Stimulated activated CD8-positive, alpha-beta memory T cell treated with anti-CD3 and anti-CD28 coated beads, Interleukin-12 subunit alpha, Interleukin-12 subunit beta, amount 100 ng/mL, for 24 hours (primary cell): ENCODE results near the gene URGCP.
A peak's percentile ranks its signal among the peaks of the same experiment; 100 is the strongest.

Experiments used
- DNase-seq: peaks from one replicate; pipeline ENCODE4 v3.0.0-alpha.2; 2020; ENCODE audit errors: extremely low read depth

URGCP gene, protein sequence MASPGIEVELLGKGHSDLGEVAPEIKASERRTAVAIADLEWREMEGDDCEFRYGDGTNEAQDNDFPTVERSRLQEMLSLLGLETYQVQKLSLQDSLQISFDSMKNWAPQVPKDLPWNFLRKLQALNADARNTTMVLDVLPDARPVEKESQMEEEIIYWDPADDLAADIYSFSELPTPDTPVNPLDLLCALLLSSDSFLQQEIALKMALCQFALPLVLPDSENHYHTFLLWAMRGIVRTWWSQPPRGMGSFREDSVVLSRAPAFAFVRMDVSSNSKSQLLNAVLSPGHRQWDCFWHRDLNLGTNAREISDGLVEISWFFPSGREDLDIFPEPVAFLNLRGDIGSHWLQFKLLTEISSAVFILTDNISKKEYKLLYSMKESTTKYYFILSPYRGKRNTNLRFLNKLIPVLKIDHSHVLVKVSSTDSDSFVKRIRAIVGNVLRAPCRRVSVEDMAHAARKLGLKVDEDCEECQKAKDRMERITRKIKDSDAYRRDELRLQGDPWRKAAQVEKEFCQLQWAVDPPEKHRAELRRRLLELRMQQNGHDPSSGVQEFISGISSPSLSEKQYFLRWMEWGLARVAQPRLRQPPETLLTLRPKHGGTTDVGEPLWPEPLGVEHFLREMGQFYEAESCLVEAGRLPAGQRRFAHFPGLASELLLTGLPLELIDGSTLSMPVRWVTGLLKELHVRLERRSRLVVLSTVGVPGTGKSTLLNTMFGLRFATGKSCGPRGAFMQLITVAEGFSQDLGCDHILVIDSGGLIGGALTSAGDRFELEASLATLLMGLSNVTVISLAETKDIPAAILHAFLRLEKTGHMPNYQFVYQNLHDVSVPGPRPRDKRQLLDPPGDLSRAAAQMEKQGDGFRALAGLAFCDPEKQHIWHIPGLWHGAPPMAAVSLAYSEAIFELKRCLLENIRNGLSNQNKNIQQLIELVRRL

DNA sequence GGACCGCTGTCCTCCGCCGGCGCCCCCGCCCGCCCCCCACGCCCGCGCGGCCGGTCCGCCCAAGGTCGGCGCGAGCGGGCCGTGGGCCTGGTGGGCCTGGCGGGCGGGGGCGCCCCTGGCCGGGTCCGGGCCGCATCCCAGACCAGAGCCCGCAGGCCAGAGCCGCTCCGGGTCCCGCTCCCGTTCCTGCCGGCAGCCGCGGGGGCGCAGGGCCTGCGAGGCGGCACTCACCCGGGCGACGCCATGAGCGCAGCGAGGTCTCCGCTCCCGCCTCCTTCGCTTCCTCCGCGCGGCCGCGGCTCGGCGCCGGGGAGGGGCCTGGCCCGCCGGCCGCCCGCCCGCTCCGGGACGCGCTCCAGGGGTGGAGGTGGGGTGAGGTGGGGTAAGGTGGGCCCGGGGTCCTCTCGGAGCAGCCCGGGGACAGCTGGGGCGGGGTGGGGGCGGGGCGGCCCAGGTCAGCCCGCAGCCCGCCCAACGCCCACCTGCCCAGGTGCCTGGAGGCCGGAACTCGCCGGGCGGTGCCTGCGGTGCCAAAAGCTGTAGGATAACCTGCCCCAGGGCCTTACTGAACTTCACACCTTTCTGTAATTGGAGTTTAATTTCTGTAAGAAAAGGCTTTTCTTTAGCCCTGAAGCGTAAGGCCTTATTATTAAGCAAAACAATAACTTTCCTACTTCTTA lies at the start of gene URGCP:
Gene URGCP, minus strand, starts transcription at position 266 of the 680 bp plus-strand sequence. Its CDS starts 21 bp downstream, at position 245.
- peak; percentile 22 for DNase-seq

DNA sequence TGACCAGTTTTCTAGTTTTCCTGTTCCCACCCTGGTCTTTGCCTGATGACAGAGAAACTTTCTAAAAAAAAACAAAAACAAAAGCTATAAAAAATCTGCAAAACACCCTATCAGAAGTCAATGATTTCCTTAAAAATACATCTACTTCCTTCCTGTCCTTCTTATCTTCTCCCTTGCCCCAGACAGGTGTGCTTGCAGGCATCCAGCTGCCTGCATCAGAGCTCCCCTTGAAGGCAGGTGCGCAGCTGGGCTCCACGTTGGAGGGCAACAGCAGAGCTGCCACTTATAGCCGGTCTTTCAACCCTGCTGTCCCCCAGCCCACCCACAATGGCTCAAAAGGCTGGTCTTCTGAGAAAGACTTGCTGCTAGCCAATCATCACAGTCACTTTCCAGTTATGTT lies 49.6 kb upstream of the URGCP start:
- DNase-seq: no peak

DNA sequence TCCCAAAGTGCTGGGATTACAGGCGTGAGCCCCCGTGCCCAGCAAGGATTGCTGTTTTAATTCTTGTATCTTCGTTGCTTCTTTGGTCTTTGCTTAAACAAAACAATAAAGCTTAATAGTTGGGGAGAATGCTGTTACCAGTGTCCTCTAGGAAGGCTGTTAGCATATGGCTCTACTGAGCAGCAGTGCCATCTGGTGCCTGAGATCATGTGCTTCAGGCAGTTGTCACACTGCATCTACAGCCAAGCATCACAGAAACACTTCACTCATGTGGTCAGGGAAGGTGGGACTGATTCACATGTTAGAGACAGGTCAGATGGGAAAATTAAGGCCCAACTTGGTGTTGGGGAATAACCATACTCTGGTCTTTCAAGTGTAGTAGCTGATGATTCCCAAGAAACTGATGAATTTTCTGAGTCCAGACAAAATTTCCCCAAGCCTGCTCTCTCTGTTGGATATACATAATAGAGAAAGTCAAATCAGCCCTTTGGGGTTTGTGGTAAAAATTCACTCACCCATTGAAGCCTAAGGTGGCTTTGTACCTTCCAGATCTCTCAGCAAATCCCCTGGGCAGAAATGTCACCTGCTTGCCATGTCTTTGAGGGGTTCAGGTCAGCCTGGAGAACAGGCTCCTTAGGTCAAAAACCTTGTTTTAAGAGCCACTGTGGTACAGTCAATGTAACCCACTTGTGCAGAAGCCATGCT lies 48.3 kb upstream of the URGCP start:
- DNase-seq: no peak

DNA sequence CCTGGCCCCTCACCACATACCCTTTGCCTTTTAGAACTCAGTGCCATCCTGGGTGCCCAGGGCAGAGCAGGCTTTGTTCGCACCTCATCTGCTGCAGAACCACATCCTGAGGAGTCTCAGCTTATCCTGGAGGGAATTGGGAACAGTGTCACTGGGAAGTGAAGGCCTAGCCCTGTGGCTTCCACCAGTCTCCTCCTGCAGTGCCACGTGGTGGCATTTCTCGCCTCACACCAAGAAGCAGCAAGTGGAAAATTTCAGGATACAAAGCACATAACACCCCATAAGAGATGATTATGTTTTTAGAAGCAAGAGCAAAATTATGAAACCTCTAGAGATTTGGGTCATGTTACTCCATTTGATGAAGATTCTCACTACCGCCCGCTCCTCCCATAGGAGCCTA lies 46.7 kb upstream of the URGCP start:
- DNase-seq: no peak

DNA sequence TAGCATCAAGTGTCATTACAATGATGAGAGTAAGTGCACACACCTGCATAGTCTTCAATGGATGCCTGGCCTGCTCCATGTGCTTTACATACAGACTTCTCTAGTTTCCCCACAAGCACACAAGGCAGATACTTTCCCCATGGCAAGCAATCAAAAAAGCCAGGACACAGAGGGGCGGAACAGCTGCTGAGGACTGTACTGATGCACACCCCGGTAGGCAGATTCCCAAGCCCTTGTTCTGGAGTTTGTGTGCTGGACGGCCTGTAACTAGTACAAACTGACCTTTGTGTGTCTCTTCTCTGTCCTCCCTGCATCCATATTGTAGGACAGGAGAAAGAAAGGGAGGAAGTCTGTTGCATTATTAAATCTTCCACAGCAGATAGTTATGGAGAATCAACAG lies 45.6 kb upstream of the URGCP start:
- no peak for DNase-seq

DNA sequence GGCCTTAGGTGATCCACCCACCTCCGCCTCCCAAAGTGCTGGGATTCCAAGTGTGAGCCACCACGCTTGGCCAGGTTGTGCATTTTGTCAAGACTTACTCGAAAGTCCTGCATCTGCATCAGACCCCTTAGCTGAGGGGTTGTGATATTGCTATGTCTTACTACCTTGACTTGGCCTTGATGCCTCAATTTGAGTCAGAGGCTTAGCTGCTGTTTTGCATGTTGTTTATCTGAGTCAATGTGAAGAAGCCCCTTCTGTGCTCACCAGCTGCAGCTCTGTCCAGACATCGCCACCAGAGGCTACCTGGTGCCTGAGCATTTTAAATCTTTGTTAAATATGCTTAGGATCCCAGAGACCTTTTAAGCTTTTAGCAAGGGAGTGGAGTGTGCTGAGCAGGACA lies 37.9 kb upstream of the URGCP start:
- no peak for DNase-seq

DNA sequence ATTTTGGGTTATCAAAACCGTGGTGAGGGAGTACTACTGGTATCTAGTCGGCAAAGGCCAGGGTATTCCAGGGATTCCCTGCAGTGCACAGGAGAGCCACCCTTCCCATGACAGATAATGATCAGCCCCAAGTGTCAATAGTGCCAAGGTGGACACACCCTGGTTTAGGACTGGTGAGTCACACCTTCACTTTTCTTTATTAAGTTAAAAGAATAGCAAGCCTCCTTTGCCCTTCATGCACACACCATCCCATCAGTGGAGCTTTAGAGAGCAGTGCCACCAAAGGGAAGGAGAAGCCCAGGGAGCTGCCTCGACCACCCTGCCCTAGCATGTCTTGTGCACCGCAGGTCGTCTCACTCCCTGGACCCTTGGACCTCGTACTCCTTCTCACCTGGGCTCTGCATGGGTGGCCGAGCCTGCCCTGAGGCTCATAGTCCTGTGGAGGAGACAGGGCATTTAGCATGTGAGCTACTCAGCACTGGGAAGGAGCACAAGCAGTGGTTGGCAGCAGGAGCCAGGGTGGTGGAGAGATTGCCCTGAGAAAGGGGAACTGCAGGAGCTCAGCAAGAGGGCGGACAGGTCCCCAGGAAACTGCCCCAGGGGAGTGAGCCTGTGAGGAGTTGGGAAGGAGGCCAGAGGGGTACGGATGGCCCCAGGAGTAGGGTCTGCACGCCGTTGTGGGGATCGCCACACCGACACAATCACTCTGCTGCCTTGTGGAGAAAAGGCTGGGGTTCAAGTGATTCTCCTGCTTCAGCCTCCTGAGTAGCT lies 37.2 kb upstream of the URGCP start:
- no peak for DNase-seq

DNA sequence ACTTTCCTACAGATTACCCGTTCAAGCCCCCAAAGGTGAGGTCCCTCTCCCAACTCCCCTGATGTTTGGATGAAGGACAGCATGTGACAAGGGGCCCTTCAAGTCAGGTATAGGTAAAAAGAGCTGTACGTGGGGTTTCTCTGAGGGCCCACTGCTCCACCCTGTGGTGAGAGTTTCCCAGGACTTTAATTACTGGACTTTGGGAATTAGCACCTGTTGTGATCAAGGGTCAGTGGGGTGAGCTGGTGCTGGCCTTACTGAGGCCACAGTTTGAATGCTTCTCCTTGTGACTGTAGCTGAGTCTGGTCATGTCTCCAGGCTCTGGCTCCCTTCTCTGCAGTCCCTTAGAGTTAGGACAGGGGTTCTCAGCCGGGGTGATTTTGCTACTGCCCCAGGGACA lies 36.6 kb upstream of the URGCP start:
- DNase-seq: no peak

DNA sequence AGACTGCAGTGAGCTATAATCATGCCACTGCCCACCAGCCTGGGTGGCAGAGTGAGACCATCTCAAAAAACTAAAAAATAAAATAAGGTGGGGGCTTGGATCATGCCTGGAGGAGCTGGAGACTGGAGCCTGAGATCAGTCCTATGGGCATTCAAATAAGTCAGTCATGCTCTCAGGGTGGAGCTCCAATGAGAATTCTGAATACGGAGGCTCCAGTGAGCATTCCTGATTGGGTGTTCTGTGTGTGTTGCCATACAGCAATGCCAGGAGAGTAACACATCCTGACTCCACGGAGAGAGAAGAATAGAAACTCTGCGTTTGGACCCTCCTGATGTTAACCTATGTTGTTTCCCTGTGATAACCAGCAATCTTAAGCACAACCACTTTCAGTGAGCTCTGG lies 35.9 kb upstream of the URGCP start:
- DNase-seq: no peak

DNA sequence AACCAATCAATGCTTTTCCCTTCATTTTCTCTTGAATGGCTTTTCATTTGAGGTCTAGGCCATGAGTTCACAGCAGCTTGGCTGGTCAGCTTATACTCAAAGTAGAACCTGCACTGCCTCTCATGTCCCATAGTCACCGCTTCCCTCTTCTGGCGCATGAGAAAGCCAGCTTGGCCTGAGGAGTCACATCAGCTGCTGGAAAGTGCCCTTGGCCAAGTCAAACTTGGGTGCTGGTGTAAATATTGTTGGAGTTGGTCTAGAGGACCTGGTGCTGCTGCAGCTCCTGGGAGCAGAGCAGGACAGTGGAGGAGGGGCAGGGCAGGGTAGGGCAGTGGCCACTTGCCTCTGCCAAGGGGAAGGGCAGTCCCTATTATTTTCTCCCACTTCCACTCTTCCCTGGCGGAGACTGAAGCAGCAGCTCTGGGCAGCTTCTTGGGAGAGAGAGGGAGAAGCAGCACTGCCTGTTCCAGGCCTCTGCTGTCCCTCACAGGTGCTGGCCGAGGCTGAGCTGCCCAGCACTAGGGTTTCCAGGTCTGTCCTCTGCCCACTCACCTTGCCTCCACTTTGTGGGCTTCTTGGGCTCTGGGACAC lies 32.6 kb upstream of the URGCP start:
- DNase-seq: no peak

DNA sequence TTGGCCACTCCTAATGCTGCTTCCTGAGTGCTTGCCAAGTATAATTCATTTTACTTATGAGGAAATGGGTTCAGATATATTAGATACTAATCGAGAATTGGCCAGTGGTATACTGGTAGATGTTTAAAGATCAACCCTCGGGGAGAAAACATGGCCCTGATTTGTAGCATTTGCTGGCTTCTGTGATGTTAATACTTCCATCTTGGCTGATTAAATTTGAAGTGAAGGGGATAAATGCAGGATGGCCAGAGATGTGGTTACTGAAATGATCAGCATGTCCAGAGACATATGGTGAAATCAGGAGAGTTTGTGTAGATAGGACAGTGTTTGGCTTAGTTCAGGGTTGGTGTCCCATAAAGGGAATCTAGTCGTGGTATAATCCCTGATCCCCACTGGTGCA lies 31.0 kb upstream of the URGCP start:
- no peak for DNase-seq

DNA sequence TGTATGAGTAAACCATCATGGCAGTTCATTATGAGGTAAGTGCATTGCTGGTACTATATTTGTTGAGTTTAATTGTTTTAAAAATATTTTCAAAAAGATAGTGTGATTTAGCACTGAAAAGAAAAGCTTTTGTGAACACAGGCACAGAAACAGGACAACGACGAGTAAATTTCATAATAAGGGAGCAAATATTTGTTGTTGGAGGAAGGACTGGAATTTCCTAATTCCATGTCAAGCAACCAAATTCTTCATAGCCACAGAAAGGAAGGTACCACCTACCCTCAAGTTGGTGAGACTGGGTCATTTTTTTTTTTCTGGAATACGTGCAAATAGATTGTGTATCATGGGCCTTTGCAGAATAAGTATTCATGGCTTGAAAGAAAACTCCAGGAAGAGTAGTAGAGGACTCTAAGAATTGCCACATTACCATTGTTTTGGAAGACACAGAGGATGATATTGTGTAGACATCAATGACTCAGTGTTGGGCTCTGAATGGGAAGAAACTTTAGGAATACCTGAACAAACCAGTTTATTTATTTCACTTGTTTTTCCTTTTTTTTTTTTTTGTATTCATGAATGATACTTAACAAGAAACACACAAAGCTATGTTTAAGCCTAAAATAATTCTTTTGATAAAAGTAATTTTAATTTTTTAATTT lies 27.6 kb upstream of the URGCP start:
- DNase-seq: no peak

DNA sequence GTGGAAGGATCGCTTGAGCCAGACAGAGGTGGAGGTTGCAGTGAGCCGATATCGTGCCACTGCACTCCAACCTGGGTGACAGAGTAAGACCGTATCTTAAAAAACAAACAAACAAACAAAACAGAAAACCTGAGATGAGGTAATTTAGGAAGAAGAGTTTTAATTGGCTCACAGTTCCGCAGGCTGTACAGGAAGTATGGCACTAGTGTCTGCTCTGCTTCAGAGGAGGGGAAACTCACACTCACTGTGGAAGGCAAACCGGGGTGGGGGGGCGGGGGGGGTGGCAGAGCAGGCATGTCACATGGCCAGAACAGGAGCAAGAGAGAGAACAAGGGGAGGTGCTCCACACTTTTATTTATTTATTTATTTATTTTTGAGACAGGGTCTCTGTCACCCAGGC lies 24.9 kb upstream of the URGCP start:
- DNase-seq: no peak

DNA sequence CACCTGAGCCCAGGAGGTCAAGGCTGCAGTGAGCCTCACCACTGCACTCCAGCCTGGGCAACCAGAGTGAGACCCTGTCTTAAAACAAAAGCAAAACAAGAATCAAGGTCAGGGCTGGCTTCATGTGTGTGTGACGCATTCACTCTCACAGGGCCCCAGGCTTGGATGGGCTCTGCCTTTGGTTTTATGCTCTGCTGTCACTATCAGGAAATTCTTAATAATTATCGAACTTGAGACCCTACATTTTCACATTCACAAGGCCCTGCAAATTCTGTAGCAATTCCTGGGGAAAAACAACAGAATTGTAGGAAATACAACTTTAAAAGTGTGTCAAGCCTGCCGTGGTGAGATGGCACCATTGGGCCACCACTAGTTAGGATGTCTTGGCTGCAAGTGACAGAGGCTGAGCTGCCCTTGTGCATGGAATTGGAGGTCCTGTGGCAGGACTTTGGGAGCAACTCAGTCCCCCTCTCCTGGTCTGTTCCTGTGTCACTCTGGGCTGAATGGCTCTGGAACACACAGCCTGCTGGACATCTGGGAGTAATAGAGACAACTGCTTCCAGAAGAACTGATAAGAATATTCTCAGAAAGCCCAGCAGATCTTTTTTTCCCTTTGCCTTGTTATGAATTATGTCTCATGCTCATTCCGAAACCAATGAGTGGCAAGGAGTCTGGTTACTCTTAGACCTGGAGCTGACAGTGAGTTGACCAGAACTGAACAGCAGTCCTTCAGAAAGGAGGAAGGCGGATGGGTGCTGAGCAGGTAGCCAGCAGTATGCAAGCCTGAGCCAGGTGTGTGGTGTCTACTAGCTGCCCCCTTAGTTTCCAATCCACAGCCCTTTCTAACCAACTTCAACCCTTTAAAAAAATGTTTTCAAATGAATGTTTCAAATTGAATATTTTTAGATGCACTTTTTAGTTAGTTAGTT lies 23.4 kb upstream of the URGCP start:
- DNase-seq: no peak

DNA sequence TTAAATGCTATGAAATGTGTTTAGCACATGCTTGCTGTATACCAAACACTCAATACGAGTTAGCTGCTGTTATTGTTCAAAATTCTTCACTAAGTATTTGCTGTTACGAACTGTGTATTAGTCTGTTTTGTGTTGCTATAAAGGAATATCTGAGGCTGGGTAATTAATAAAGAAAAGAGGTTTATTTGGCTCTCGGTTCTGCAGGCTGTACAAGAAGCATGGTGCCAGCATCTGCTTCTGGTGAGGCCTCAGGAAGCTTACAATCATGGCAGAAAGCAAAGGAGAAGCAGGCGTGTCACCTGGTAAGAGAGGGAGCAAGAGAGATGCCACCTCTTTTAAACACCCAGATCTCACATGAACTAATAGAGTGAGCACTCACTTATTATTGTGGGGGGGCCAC lies 21.4 kb upstream of the URGCP start:
- DNase-seq: no peak

DNA sequence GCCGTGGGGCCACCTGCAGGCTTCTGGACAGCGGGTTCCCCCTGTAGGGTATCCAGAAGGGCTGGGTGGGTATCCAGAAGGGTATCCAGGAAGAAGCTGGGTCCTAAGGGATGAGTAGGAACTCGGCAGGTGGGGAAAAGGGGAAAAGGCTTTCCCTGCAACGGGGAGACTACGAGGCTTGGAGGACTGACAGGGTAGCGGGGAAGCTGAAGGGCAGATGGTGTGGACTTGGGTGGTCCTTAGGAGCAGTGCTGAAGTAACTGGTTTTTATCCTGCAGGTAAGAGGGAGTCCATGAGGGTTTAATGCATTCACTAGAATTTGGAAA lies 20.4 kb upstream of the URGCP start:
- DNase-seq: no peak

DNA sequence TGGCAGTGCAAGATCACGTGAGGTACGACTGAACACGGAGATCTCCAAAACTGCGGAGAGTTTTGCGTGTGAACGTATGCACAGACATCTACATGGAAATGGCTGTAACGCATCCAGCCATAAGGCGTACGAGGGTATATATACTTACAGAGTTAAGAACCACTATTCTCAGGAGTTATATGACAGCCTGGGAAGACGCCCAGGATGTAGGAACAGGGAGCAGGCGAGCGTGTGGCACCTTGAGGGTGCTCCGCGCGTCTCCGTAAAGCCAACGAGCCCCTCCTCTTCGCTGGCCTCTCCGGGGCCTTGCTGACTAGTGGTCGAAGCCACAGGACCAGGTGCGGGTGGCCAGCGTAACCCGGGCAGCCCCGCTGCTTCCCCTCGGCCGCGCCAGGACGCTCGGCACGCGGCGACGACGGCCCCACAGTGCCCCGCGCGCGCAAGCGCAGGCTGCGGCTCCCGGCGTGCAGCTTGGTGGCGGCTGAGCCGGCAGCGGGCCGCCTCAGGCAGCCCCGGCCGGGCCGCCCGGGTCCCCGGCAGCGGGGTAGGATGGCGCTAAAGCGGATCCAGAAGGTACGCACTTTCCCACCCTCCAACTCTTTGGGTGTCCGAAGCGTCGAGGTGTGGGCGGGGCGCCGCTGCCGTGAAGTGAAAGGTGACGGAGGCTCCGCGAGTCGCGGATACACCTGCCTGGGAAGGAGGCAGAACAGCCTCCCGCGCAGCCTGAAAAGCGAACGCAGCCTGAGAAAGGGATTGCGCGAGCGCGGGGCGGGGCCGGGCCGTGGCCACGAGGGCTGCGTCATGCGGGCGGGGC lies 19.8 kb upstream of the URGCP start, which contains the start of gene UBE2D4:
Gene UBE2D4, plus strand, starts transcription at position 453 of the 814 bp plus-strand sequence. Its CDS starts 97 bp downstream, at position 550.
- DNase-seq: peak; percentile 75

DNA sequence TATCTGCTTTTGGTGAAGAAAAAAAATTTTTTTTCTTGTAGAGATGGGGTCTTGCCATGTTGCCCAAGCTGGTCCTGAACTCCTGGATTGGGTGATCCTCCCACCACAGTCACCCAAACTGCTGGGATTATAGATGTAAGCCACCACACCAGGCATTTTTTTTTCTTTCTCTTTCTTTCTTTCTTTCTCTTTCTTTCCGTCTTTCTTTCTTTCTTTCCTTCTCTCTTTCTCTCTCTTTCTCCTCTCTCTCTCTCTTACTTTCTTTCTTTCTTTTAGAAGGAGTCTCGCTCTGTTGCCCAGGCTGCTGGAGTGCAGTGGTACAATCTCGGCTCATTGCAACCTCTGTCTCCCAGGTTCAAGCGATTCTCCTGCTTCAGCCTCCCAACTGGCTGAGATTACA lies 16.3 kb upstream of the URGCP start:
- DNase-seq: no peak
